Cardiac muscle cell (in vitro differentiated cells and primary cell): Measurements from ENCODE around the gene BRSK1. TPM values are rescaled to one million over a fixed set of nuclear protein-coding genes. Genes with fewer than 3 reads are reported as not detected.

Source experiments
- DNase-seq, 2 donors: peaks; one replicate each; pipeline versions ENCODE4 v3.0.0 to v3.0.0-alpha.2; 2010 to 2017; ENCODE audit warnings: low read depth in 1 of 2, low spot score in 1 of 2
- H3K27ac ChIP-seq: fragments of 200-600 bp; sonication (generic); 2 replicates; pipeline ENCODE4 v1.5.1; 2016
- H3K27me3 ChIP-seq: fragments of 200-600 bp; sonication (generic); 2 replicates; pipeline ENCODE4 v1.6.0; 2016; ENCODE audit warnings: control low read depth
- H3K36me3 ChIP-seq: fragments of 200-600 bp; sonication (generic); 2 replicates; pipeline ENCODE4 v1.5.1; 2016; ENCODE audit warnings: control low read depth
- H3K4me1 ChIP-seq: fragments of 200-600 bp; sonication (generic); 2 replicates; pipeline ENCODE4 v1.8.1; 2017; ENCODE audit warnings: low read depth, mild to moderate bottlenecking, mixed run types
- H3K4me3 ChIP-seq: fragments of 200-600 bp; sonication (generic); 2 replicates; pipeline ENCODE4 v1.5.1; 2016; ENCODE audit warnings: mild to moderate bottlenecking
- H3K9me3 ChIP-seq: fragments of 200-600 bp; sonication (generic); 2 replicates; pipeline ENCODE4 v1.5.1; 2017; ENCODE audit warnings: low read depth, mild to moderate bottlenecking, control low read depth
- polyA plus RNA-seq: library from polyadenylated mRNA; unstranded; fragments of >200 nt; fragmentation: Nextera tagmentation; extraction: Ambion mirVana; gene quantifications from 2 replicates; pipeline ENCODE4 v1.2.1, GENCODE V29; 2016
- total RNA-seq: library from RNA; depleted of rRNA; stranded (reverse); fragments of >200 nt; gene quantifications from 2 replicates; pipeline ENCODE4 v1.2.3, GENCODE V29; 2016
- TF ChIP-seq, protein P1 (sequence below): IDR thresholded peaks from 2 replicates; pipeline ENCODE4 v1.5.1; 2012; ENCODE audit warnings: low read depth, mild to moderate bottlenecking, low read length

The BRSK1 gene
- total and polyA plus RNA-seq, 2 experiments from 2014 or later = 3.5 to 34.4 TPM

DNA sequence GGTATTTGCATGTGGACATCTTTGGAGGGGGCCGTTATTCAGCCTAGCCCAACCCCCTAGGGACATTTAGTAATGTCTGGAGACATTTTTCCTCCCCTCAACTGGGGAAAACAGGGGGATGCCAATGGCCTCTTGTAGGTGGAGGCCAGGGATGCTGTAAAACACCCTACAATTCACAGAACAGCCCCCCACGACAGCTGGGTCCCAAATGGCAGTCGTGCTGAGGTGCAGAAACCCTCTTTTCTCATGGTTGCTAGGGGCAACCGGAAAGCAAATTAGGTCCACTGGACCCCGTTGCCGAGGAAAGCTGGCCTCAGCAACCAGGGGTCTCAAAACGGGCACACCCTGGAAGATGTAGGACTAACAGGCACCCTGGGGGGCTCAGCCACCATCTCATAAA, 26.7 kb downstream of the BRSK1 start:
- Histone ChIP-seq H3K27me3 (no peaks in the 10 kb centered on the region), H3K27ac (no peak overlapping the region), H3K9me3 (no peaks in the 10 kb centered on the region), H3K36me3 (peaks cover 21% of the 10 kb centered on the region), H3K4me1 (no peaks in the 10 kb centered on the region), H3K4me3 (no peak overlapping the region)
- no peak for DNase-seq
- TF ChIP-seq, protein P1, sequence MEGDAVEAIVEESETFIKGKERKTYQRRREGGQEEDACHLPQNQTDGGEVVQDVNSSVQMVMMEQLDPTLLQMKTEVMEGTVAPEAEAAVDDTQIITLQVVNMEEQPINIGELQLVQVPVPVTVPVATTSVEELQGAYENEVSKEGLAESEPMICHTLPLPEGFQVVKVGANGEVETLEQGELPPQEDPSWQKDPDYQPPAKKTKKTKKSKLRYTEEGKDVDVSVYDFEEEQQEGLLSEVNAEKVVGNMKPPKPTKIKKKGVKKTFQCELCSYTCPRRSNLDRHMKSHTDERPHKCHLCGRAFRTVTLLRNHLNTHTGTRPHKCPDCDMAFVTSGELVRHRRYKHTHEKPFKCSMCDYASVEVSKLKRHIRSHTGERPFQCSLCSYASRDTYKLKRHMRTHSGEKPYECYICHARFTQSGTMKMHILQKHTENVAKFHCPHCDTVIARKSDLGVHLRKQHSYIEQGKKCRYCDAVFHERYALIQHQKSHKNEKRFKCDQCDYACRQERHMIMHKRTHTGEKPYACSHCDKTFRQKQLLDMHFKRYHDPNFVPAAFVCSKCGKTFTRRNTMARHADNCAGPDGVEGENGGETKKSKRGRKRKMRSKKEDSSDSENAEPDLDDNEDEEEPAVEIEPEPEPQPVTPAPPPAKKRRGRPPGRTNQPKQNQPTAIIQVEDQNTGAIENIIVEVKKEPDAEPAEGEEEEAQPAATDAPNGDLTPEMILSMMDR = no peak

DNA sequence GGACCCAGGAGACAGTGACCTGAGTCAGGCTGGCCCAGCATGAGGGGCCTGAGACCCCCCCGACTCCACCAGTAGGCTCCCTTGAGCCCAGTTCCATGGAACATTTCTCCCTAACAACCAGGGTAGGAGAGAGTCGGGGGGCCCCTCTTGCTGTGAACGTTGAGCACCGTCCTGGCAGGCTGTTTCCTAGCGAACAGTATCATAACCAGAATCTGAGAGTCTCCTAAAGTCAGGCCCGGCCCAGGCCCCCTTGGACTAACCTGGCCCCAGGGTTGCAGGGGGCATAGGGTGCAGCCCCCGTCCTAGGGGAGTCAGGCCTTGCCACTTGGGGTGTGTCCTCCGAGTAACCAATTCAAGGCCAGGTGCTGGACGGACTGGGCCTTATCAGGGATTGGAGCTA, 27.6 kb downstream of the BRSK1 start:
- DNase-seq = no peak

DNA sequence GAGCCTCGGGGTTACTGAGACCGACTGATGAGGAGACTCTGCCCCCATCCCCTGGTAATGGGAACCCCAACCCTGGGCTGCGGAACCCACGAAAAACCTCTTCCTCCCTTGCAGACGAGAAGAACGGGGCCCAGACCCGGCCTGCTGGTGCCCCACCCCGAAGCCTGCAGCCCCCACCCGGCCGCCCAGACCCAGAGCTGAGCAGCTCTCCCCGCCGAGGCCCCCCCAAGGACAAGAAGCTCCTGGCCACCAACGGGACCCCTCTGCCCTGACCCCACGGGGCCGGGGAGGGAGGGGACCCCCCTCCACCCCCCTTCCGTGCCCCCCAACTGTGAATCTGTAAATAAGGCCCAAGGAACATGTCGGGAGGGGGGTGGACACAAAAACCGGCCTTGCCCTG, 28.0 kb downstream of the BRSK1 start:
- Histone ChIP-seq H3K27me3 (no peaks in the 10 kb centered on the region), H3K4me1 (no peaks in the 10 kb centered on the region), H3K4me3 (no peak overlapping the region), H3K27ac (no peak overlapping the region), H3K9me3 (no peaks in the 10 kb centered on the region), H3K36me3 (peaks cover 10% of the 10 kb centered on the region)
- no peak for DNase-seq
- TF ChIP-seq, protein P1 = no peak

More for the DNA sequence above, 27.6 kb downstream of the BRSK1 start:
- H3K4me3 ChIP-seq = no peak overlapping the region
- no peaks in the 10 kb centered on the region for H3K4me1 ChIP-seq
- TF ChIP-seq, protein P1 = no peak
- H3K27ac ChIP-seq = no peak overlapping the region
- H3K27me3 ChIP-seq = no peaks in the 10 kb centered on the region
- H3K9me3 ChIP-seq = no peaks in the 10 kb centered on the region
- H3K36me3 ChIP-seq = peaks cover 14% of the 10 kb centered on the region

DNA sequence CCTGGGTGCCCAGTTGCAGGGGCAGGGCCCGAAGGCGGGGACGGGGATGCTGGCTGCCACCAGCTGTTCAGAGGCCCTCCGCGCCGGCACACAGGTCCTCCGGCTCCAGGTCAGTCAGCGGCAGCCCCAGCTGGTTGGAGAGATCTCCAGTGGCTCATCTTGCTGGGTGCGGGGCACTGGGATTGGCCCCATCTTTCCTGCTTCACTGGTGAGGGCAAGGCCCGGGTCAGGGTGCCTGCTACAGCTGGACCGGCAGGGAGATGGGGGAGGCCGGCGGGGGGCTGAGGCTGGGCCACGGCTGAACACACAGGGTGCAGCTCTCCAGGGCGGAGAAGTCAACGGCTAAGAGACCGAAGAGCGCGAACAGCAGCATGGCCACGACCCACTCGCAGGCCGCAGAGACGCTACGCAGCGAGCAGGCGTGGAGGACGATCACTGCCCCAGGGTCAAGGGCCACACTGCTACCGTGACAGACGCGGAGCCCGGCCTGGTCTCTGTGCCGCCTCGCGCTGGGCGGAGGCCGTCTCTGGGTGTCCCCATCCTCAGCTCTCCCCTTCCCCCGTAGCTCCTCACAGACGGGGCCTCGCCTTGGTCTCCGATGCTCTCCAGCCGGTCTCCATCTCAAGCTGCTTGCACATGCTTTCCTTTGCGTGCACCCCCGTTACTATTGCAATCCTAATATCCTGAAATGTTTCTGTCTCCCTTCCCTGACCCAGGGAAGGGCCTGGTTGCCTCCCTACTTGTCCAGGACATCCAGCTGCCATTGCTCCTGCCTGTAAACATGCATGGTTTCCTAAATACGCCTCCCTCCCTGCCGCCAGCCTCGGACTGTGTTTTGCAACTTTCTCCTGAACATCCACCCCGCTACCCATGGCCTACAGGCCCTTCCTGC, 29.1 kb downstream of the BRSK1 start:
- no peaks in the 10 kb centered on the region for H3K27me3 ChIP-seq
- H3K4me3 ChIP-seq = no peak overlapping the region
- no peaks in the 10 kb centered on the region for H3K4me1 ChIP-seq
- H3K9me3 ChIP-seq = no peaks in the 10 kb centered on the region
- peaks cover 7% of the 10 kb centered on the region for H3K36me3 ChIP-seq
- peak in 1 of 2 donors; percentile 29 for DNase-seq
- TF ChIP-seq, protein P1 = no peak
- H3K27ac ChIP-seq = peak overlapping the region; percentile 48

DNA sequence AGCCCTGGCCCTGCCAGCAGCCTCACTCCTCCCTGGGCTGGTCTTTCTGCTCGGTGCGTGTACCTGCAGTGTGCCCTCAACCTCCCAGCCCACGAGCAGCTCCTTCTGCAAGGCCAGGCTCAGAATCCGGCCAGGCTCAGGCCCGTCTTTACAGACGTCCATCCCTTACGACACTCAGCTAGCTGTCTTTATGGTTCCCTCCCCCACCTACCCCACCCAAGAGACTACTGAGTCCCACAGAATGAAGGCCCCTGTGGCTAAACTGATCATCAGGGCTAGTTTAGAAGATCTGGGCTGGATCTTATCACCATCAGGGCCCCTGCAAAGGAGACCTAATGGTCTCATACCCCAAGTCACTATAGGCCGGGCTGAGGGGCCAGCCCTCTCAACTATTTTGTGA, 30.6 kb downstream of the BRSK1 start:
- Histone ChIP-seq H3K4me1 (no peaks in the 10 kb centered on the region), H3K27ac (no peak overlapping the region), H3K36me3 (peaks cover 3% of the 10 kb centered on the region), H3K4me3 (no peak overlapping the region), H3K9me3 (no peaks in the 10 kb centered on the region), H3K27me3 (no peaks in the 10 kb centered on the region)
- no peak for DNase-seq
- TF ChIP-seq, protein P1 = no peak
